Stimulated activated CD8-positive, alpha-beta memory T cell treated with anti-CD3 and anti-CD28 coated beads, Interleukin-2, amount 100 ng/mL, for 1 hour (primary cell): ENCODE measurements around the gene DERA.
"Not testable (repeated sequence)": the region's sequence is repeated elsewhere in the genome, so short reads cannot be mapped to it uniquely, and the experiment has no call there.

ENCODE experiments used
- DNase-seq, 2 donors: peaks; one replicate each; pipeline ENCODE4 v3.0.0-alpha.2; 2020; ENCODE audit warnings: low read depth in 2 of 2

The DERA gene

DNA sequence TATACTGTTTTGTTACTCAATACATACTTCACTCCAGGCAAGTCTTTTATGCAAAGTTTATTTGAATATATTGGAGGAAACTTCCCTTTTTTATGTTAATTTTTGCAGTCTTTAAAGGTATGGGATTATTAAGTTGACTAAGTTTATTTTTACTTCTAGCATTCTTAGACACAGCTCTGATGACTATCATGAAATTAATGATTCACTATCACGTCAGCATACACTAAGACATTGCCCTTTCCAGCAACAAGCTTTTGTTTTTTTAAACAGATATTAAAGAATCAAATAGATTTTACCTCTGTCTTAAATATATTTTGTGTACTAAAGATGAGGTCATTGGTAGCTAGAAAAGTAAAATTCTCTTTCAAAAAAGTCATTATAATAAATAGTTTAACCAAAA, 52.1 kb downstream of the DERA start:
- no peak for DNase-seq

DNA sequence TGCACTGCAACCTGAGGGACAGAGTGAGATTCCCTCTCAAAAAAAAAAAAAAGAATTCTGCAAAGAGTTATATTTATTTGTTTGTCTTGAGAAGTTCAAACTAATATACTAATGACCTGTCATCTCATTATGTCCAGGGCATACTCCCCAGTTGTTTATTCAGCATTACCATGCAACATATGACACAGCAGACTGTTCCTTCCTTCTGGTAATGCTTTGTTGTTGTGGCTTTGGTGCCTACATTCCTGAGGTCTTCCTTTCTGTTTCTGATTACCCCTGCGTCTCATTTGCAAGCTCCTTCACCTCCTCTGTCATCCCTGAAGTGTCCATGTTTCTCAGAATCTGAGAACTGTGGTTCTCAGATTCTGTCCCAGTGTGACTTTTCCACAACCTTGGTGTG, 55.3 kb downstream of the DERA start:
- DNase-seq: no peak

DNA sequence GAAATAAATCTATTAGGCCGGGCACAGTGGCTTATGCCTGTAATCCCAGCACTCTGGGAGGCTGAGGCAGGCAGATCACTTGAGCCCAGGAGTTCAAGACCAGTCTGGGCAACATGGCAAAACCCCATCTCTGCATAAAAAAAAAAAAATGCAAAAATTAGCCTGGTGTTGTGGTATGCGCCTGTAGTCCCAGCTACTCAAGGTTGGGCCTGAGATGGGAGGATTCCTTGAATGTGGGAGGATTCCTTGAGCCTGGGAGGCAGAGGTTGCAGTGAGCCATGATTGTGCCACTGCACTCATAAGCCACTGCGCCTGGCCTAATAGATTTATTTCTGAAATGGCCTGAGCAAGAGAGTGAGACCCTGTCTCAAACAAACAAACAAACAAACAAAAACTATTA, 55.9 kb downstream of the DERA start:
- DNase-seq: not testable (repeated sequence)

DNA sequence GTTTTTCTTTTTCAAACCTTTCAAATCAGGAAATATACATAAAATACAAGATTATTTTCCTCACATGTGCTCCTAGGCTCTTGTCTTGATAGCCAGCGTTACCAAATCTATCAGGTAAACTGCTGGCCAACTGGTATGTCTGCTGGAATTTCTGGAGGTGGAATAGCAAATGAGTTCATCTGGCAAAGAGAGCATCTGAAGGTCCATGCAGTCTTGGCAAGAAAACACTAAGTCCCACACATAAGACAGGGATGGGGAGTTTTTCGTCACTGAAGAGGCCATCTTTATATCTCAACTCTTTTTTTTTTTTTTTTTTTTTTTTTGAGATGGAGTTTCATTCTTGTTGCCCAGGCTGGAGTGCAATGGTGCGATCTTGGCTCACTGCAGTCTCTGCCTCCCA, 60.1 kb downstream of the DERA start:
- no peak for DNase-seq

DNA sequence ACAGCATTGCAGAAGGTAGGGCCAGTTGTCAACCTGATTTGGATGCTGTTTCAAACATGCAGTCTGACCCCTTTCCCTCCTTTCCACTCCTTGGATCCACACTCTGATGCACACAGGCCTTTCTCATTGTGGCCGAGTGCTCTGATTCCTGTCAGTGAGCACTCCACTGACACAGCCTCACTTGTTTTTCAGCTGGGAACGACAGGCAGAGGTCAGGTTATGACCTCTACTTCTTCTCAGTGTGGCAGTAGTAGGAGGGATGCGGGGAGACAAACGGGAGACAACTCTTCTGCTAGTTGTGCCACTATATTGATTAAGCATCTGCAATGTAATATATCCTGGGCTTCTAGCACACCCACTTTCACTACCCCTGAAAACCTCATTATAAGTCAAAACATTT, 61.8 kb downstream of the DERA start:
- no peak for DNase-seq

DNA sequence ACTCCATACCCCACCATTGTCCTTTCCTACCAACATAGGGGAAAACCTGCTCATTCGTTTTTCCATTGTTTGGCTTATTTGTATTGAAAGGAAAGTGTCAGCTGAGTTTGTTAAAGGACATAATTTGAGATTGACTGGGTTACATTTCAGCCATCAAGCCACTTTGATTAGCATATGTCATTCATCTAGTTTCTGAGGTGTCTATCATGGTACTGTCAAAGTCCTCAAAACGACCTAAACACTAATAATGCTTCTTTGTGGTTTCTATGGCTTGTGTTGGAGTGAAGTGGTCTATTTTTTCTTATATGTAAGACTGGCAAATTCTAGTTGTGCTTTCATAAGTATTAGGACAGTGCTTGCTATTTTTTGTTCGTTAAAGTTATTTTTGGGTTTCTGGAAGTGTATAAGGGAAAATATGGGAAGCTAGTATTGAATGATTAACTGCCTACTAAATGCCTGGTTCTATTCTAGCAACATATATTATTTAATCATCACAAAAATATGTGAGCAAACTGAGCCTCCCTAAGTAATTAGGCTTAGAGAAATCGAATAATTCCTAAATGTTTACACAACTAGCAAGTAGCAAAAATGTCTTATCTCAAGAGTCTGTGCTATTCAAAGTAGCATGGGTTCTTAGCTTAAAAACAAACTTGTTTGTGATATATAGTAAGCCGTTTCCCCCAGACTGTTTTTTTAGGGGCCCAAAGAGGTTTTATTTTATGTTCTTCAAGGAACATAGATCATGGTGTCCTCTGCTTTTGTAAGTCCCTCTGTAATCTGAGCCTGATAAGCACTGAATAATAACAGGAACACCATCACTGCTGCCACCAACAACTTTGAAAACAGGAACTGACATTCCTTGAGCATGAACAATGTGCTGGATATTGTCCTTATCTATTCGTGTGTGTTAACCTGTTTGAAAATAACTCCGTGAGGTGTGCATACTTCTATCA, 67.1 kb downstream of the DERA start:
- DNase-seq: no peak

DNA sequence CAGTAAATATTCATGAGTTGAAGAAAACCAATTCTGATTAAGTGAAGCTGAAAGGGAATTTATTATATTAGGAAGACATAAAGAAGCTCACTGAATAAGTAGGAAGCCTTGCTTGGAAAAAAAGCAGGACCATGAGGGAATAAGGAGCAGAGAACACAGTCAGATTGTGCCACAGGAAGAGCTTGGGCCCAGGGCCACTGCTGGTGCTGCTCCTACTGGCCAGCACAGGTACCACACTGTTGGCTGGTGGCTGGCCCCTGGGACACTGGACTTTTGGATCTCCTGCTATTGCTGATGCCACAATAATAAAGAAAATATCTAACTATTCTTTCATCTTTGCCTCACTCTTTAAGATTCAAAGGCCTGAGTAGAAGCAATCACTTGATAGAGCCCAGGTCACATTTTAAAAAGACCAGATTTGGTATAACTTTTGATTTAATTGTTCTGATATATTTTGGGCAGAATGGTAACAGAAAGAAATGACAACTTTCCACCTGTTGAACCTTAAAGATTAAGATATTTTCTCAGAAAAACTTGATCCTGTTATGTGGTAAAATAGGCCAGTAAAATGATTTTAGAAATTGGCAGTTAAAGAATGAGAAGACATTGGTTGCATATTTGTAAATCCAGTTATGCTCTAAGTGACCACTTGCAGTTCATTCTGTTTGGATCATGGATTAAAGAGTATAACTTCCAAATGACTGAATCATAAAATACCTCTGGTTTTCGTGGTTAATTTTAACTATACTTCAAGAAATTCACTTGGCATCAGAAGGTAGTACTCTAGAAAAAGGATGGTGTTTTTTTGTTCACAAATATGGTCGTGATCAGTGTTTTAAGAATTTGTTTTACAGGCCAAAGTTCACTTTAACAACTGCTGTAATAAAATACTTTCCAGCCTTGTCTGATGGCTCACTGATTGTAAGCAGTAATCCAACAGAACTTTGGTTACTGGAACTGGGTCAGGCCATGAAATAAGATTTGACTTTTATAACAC, 68.3 kb downstream of the DERA start:
- DNase-seq: no peak

DNA sequence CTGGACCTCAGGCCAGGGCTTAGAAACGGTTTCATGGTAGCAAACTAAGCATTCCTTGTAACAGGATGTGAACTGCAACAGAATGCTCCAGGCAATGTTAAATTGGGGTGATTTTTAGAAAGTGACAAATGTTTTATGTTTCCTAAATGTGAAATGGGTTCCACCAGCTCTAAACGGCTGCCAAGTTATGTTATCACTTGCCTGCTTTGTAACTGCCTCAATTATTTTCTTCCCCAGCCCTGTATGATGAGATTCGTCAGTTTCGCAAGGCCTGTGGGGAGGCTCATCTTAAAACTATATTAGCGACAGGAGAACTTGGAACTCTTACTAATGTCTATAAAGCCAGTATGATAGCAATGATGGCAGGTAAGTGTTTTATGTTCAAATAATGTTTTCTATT, 70.9 kb downstream of the DERA start:
- DNase-seq: no peak

DNA sequence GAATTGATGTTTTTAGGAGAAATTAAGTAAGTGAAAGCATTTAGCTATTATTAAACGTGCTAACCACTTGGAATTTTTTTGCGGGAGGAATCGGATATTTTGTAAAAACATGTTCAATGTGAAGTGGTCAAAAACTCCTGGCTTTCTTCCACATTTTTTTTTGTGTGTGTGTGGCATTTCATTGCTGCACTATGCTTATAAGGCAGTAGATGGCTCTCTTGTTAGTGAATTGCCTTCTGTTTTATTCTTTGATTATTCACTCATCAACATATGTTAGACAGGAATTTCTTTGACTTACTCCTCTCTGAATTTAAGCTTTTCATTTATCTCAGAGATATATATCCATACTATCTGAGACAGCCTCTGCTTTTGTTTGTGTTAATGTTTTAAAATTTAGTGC, 71.3 kb downstream of the DERA start:
- DNase-seq: no peak

DNA sequence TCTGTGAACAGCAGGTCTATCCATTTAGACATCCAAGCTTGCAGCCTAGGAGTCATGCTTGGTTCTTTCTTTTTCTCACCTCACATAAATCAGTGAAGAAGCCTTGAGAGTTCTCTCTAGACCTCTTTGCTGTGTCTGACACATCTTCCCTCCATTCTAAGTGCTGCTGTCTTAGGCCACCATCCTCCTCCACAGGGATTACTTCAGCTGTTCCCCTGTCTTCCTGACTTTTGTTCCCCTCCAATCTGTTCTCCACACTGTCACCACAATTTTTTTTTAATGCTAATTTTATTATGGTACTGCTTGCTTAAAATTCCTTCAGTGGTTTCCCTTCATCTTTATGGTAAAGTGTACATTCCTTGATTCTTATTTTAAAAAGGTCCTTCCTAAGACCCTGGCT, 71.8 kb downstream of the DERA start:
- DNase-seq: no peak

DNA sequence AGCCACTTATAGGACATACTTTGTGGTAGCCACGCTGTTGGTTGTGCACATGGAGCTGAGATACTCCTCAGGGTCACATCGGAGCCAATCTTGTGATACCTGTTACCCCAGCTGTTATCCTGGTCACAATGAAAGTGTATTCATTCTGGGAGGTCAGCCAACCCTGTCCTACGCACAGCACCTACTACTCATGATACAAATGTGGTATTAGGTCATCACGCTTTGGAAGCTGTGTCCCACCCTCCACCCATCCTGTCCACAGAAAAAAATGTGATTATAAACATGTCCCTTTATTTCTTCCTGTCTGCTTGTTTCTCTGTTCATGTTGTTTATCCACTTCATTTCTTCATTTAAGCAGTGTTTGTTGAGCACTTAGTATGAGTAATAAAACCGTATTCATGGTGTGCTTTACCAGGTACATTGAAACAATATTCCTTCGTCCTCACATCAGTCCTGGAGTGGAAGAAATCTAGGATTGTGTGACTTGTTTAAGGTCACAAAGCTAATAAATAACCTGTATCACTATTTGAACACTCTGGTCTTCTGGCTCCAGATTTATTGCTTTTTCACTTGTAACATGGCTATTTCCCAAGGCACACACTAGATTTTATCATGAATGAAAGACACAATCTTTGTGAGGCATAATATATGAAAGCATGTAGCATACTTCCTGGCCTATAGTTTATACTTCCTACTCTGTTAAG, 73.1 kb downstream of the DERA start:
- DNase-seq: no peak

DNA sequence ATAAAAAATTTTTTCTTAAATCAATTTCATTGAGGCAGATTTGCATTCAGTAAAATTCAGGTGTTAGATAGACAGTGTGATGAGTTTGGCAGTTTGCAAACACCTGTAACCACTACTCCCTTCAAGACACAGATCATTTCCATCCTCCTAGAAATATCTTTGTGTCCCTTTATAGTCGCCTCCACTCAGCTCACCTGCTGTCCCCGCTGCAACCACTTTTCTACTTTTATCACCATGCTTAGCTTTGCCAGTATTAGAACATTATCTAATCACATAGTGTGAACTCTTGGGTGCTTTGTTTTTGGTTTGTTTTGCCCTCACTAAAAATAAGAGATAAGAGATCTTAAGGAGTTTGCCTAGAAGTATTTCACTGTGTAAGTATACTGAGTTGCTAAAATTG, 73.8 kb downstream of the DERA start:
- DNase-seq: no peak

DNA sequence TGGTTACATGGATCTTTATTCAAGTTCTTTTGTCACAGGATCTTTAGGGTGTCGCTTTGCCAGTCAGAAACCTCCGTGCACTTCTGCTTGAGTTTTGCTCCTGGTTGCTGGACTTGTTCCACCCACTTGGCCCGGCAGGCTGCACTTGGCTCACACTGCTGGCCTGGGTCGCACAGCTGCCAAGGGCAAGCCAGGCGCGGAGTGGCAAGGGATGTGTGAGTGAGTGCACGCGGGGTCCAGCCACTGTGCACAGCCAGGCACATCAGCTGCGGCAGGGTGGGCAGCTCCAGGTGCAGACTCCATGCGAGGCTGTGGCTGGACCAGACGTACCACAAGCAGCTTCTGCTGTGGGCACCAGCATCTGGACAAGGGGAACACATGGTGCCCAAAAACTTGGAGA, 76.6 kb downstream of the DERA start:
- DNase-seq: no peak

DNA sequence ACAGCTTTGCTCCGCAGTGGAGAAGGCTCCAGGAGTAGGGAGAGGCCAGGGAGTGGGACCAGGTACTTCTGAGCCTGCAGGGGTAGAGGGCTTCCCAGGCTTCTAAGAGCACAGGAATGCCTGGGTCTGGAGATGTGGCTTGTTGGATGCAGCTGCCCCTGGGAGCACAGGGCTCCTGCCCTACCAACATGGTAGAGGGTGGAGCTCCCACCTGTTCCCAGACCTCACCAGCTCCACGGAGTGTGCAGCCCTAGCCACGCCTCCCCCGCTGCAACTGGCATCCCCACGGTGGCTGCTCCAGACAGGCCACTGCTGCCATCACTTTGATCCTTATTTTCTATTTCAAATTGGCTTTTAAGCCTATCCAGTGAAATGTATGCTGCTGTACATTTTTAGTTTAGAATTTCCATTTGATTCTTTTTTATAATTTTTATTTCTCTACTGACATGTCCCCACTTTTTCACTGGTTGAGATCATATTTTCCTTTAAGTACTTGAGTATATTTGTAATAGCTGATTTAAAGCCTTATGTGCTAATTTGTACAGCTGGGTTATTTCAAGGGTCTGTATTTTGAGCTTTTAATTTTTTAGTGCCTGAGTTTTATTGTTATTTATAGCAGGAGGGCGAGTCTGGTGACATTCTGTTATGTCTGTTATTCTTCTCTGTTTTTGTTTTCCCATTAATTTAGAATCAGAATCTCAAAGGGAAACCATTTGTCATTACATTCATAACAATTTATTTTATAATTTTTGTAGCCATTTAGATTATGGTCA, 78.0 kb downstream of the DERA start:
- DNase-seq: no peak

DNA sequence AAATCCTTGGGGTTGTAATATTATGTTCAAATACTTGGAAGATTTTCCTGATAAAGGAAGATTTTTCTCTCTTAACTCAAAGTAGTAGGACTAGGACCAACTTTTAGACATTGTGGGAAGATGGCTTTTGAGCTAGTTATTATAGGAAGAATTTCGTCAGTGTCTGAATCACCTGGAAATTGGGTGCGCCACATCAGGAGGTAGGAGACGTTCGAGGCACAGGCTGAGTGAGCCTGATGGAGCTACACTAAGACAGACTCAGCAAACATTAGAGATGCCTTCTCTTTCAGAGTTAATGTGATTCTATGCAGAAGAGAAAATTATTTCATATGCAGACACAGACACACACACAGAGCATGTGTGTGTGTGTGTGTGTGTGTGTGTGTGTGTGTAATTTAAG, 84.7 kb downstream of the DERA start:
- no peak for DNase-seq

DNA sequence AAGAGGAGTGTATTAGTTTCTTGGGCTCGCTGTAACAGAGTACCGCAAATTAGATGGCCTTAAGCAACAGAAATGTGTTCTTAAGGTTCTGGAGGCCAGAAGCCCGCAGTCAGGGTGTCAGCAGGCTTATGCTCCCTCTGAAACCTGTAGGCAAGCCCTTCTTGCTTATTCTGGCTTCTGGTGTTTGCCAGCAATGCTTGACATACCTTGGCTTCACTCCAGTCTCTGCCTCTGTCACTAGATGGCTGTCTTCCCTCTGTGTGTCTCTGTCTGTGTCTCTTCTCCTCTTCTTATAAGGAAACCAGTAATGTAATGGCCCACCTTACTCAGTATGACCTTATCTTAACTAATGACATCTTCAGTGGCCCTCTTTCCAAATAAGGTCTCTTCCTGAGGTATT, 85.1 kb downstream of the DERA start:
- DNase-seq: no peak

DNA sequence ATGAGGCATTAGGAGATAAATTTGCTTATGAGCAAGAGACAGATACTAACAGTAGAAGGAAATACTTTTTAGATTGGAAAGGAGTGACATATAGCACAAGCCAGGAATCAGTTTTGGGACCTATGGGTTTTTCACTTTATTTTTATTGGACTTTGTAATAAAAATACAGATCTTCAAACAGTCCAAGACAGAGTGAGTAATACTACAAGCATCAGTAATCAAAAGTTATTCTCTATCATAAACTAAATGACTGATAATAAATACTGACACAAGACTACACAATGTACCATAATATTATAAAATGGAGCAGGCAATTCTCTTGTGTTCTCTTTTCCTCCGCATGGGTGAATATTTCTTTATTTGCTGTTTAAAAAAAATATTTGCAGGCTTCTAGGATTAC, 85.8 kb downstream of the DERA start:
- DNase-seq: no peak

DNA sequence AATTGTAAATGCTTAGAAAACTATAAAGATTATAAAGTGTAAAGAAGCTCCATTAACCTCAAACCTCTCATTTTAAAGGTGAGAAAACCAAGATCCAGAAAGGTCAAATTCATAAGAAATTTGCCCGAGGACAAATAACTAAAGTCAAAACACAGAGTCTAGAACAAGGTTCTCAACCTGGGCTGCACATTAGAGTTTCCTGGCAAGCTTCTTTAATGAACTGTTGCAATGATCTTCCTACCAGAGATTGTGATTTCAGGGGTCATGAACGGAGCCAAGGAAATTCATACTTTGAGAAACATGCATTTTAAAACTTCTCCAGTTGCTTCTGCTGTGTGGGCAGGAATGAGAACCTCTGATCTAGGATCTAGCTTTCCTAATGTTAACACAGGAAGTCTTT, 86.8 kb downstream of the DERA start:
- DNase-seq: no peak

DNA sequence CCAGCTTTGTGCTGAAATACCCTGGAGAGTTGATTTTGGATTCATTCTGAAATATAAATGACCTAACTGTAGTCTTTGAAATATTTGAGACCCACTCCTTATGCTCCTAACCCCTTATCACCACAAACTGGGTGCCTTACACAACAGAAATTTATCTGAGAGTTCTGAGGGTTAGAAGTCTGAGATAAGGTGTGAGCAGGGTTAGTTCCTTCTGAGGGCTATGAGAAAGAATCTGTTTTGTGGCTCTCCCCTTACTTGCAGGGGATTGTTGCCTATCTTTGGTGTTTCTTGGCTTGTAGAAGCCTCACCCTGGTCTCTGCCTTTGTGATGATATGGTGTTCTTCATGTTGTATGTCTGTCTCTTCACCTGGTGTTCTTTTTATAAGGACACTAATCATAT, 91.7 kb downstream of the DERA start:
- no peak for DNase-seq

DNA sequence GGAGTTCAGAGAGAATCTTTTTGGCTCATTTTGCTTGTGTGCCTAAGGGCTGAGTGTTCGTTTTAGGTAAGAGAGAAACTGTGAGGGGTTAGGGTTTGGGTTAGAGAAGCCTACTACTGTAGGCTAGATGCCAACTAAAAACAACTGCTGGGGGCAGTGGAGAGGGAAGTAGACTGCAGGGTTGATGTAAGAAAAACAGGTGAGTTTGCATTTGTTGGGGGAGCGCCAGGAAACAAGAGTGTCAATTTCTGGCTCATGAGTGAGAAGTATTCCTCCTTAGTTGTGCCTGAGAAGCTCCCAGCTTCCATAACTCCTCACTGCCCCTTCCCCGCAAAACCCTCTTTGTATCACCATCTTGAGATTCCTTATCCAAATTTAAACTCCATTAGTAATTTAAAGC, 92.3 kb downstream of the DERA start:
- no peak for DNase-seq

DNA sequence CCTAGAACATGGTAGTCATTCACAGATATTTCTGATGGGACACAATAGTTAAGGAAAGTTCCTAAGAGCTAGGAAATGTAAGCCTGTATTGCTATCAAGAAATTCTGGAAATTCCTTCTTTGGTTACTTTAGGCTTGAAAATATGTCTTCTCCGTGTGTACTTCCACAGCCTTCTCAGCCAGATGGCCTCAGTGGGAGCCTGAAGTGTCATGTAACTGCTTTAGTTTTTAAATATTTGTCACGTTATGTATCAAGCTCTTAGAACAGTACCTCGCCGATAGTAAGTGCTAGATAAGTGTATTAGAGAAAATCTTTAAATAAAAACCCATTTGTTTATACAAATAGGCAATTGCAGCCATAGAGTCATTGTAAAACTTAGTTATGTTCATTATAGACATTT, 95.6 kb downstream of the DERA start:
- DNase-seq: no peak
